ENCODE data around the gene RAD51B.

DNA sequence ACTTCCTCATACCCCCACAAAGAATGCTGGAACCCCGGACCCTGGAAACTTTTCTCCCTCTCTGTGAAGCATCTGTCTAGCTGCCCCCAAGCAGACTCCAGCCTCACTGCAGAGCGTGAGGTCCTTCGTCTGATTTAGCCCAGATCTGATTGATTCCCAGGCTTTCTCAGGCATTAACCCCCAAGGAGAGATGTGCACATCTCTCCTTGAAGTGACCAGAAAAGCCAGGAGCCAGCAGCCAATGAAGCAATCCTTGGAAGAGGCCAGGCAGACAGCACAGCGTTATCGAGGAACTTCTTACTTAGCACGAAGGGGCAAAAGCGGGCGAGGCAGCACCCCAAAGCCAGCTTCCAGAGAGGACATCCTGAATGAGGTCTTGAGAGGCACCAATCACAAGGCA lies 872.6 kb downstream of the RAD51B start:
- TF ChIP-seq POLR2A (IDR thresholded peaks at IDR 0.05): no peak
- TF ChIP-seq, protein P1, sequence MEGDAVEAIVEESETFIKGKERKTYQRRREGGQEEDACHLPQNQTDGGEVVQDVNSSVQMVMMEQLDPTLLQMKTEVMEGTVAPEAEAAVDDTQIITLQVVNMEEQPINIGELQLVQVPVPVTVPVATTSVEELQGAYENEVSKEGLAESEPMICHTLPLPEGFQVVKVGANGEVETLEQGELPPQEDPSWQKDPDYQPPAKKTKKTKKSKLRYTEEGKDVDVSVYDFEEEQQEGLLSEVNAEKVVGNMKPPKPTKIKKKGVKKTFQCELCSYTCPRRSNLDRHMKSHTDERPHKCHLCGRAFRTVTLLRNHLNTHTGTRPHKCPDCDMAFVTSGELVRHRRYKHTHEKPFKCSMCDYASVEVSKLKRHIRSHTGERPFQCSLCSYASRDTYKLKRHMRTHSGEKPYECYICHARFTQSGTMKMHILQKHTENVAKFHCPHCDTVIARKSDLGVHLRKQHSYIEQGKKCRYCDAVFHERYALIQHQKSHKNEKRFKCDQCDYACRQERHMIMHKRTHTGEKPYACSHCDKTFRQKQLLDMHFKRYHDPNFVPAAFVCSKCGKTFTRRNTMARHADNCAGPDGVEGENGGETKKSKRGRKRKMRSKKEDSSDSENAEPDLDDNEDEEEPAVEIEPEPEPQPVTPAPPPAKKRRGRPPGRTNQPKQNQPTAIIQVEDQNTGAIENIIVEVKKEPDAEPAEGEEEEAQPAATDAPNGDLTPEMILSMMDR (IDR thresholded peaks at IDR 0.05): no peak
- TF ChIP-seq POLR2AphosphoS5 (IDR thresholded peaks at IDR 0.05): no peak
- TF ChIP-seq EP300 (IDR thresholded peaks at IDR 0.05): no peak
